Parathyroid adenoma (tissue), 2 donors: ENCODE data around the gene ABHD4.

Source experiments
- H2AFZ ChIP-seq: fragments of 300-600 bp; sonication (generic); one replicate; pipeline ENCODE4 v1.7.0; 2017; ENCODE audit warnings: antibody characterized with exemption, mild to moderate bottlenecking
- H3K27ac ChIP-seq: fragments of 300-600 bp; sonication (generic); one replicate; pipeline ENCODE4 v1.7.0; 2017
- H3K27me3 ChIP-seq: fragments of 300-600 bp; sonication (generic); one replicate; pipeline ENCODE4 v1.7.0; 2017; ENCODE audit warnings: low read length; ENCODE audit not compliant: control insufficient read depth, insufficient read depth
- H3K36me3 ChIP-seq: fragments of 300-600 bp; sonication (generic); one replicate; pipeline ENCODE4 v1.7.0; 2017; ENCODE audit warnings: low read length; ENCODE audit not compliant: control insufficient read depth, insufficient read depth
- H3K4me1 ChIP-seq: fragments of 300-600 bp; sonication (generic); one replicate; pipeline ENCODE4 v1.7.0; 2017; ENCODE audit warnings: control low read depth
- H3K4me2 ChIP-seq: fragments of 300-600 bp; sonication (generic); one replicate; pipeline ENCODE4 v1.7.0; 2017; ENCODE audit warnings: low read length
- H3K4me3 ChIP-seq: fragments of 300-600 bp; sonication (generic); one replicate; pipeline ENCODE4 v1.7.0; 2017; ENCODE audit warnings: low read depth, low read length
- H3K79me2 ChIP-seq: fragments of 300-600 bp; sonication (generic); one replicate; pipeline ENCODE4 v1.7.0; 2017; ENCODE audit warnings: control low read depth
- H3K9ac ChIP-seq: fragments of 300-600 bp; sonication (generic); one replicate; pipeline ENCODE4 v1.7.0; 2017; ENCODE audit warnings: mild to moderate bottlenecking
- H3K9me3 ChIP-seq: fragments of 300-600 bp; sonication (generic); one replicate; pipeline ENCODE4 v1.7.0; 2017; ENCODE audit warnings: low read length; ENCODE audit not compliant: control insufficient read depth
- CTCF ChIP-seq: fragments of 300-600 bp; sonication (generic); IDR thresholded peaks from one replicate; pipeline ENCODE4 v1.7.0; 2017; ENCODE audit warnings: antibody characterized with exemption, mild to moderate bottlenecking
- donor health status: primary hyperparathyroidism.

Gene ABHD4

GRCh38 chr14:22558221-22558913 is 39.7 kb upstream of the ABHD4 start:
- Histone ChIP-seq H3K4me1 (peaks cover 7% of the 10 kb centered on the region), H3K4me3 (no peak overlapping the region), H3K9me3 (no peaks in the 10 kb centered on the region), H3K4me2 (no peak overlapping the region), H3K9ac (no peak overlapping the region), H3K27ac (no peak overlapping the region), H3K79me2 (no peaks in the 10 kb centered on the region), H3K27me3 (no peaks in the 10 kb centered on the region), H3K36me3 (no peaks in the 10 kb centered on the region), H2AFZ (no peak overlapping the region)
- TF ChIP-seq CTCF, result no peak

DNA sequence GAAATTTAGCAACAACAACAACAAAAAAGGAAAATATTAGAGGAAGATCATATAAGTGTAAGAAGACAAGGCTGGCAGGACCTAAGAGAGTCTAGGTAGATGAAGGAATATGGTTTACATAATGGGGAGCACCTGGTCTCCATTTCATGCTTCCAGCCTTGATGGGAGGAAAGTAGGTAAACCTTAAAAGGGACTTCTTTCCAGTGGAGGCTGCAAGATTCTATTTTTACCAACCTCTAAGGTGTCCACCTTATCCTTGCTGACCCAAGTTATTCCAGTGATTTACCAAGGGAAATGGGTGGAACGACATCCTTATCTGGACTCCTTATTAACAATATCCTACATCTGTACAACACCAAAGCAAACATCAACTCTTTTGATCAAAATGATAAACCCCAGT is 39.1 kb upstream of the ABHD4 start:
- no peak overlapping the region for H3K4me3 ChIP-seq
- H3K4me1 ChIP-seq, result peaks cover 7% of the 10 kb centered on the region
- no peaks in the 10 kb centered on the region for H3K27me3 ChIP-seq
- H3K9me3 ChIP-seq, result no peaks in the 10 kb centered on the region
- H3K36me3 ChIP-seq, result no peaks in the 10 kb centered on the region
- no peak overlapping the region for H3K4me2 ChIP-seq
- H3K9ac ChIP-seq, result no peak overlapping the region
- no peak overlapping the region for H3K27ac ChIP-seq
- TF ChIP-seq CTCF, result no peak
- no peak overlapping the region for H2AFZ ChIP-seq
- H3K79me2 ChIP-seq, result no peaks in the 10 kb centered on the region

DNA sequence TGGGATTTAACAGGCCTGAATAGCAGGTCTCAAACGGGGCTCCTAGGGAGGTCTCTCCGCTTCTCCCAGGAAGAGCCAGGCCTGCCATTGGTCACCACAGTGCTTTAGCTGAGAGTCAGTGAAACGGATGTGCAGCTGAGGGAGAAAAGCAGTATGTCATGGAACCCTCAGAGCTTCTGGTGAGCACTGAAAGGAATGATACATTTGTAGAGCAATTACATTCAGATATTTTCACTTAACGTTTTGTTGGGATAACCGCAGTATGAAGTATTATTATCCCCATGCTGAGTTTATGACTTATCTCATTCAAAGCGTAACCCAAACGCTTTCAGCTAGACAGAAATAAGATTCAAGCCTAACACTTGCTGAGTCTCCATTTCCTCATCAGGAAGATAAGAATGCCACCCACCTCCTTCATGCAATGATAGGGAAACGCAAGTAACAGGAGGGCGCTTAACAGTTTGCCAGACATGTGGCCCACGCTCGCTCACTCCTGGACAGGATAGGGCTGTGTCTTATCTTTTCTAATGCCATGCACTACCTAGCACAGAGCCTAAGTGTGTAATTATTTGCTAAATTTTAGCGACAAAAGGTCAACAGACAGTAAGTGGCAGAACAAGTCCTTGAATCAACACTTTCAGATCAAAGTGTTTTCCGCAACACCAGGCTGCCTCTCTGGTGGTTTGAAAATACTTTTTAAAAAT is 37.3 kb upstream of the ABHD4 start:
- H2AFZ ChIP-seq, result no peak overlapping the region
- no peak for TF ChIP-seq CTCF
- no peak overlapping the region for H3K4me3 ChIP-seq
- H3K4me2 ChIP-seq, result peak overlapping the region; percentile 37
- no peak overlapping the region for H3K27ac ChIP-seq
- no peak overlapping the region for H3K9ac ChIP-seq
- H3K36me3 ChIP-seq, result no peaks in the 10 kb centered on the region
- H3K79me2 ChIP-seq, result no peaks in the 10 kb centered on the region
- H3K27me3 ChIP-seq, result no peaks in the 10 kb centered on the region
- H3K4me1 ChIP-seq, result peaks cover 10% of the 10 kb centered on the region
- no peaks in the 10 kb centered on the region for H3K9me3 ChIP-seq

DNA sequence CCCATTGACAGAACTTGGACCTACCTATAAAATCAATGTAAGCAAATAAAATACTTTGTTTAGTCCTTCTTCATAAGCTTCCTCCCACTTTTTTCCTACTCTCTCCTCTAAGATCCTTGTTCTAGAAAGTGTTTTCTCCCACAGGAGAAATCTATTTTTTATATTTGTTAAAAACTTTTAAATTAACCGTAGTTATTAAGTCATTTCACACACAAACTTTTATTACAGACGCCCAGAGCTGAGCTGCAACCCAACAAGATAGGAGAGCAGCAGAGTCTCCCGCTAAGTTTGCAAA is 36.8 kb upstream of the ABHD4 start:
- Histone ChIP-seq H3K27me3 (no peaks in the 10 kb centered on the region), H3K9me3 (no peaks in the 10 kb centered on the region), H3K4me1 (peaks cover 11% of the 10 kb centered on the region), H2AFZ (no peak overlapping the region), H3K27ac (no peak overlapping the region), H3K4me2 (peak overlapping the region; percentile 37), H3K4me3 (no peak overlapping the region), H3K79me2 (no peaks in the 10 kb centered on the region), H3K9ac (no peak overlapping the region), H3K36me3 (no peaks in the 10 kb centered on the region)
- no peak for TF ChIP-seq CTCF
